HG02588 (cell line): ENCODE data around the gene CSNK1G3.
A peak's percentile ranks its signal among the peaks of the same experiment; 100 is the strongest.
"Not testable (repeated sequence)": the region's sequence is repeated elsewhere in the genome, so short reads cannot be mapped to it uniquely, and the experiment has no call there.

Experiments used
- ATAC-seq: cut with Tn5 transposase; IDR thresholded peaks from one replicate; pipeline ENCODE4 v1.9.1; 2021; ENCODE audit warnings: mild to moderate bottlenecking, moderate library complexity; ENCODE audit not compliant: unreplicated experiment

The CSNK1G3 gene

GRCh38 chr5:123511648-123512605 is at the start of gene CSNK1G3:
Gene CSNK1G3, plus strand, starts transcription at chr5:123512177. Its CDS starts 33,487 bp downstream, at chr5:123545664.
- ATAC-seq, result peak; percentile 94

- ATAC-seq, result not testable (repeated sequence)
Observed at GRCh38 chr5:123466839-123467238, 45.1 kb upstream of the CSNK1G3 start.

GRCh38 chr5:123471385-123471784 is 40.6 kb upstream of the CSNK1G3 start:
- ATAC-seq, result no peak

- no peak for ATAC-seq
Observed at GRCh38 chr5:123472150-123472924, 39.6 kb upstream of the CSNK1G3 start.

GRCh38 chr5:123474228-123474627 is 37.7 kb upstream of the CSNK1G3 start:
- ATAC-seq, result no peak

- ATAC-seq, result no peak
Observed at GRCh38 chr5:123476731-123477130, 35.2 kb upstream of the CSNK1G3 start.

GRCh38 chr5:123478546-123478945 is 33.4 kb upstream of the CSNK1G3 start:
- no peak for ATAC-seq

GRCh38 chr5:123482258-123482657 is 29.7 kb upstream of the CSNK1G3 start:
- no peak for ATAC-seq

- no peak for ATAC-seq
Observed at GRCh38 chr5:123483446-123484077, 28.4 kb upstream of the CSNK1G3 start.

- ATAC-seq, result no peak
Observed at GRCh38 chr5:123485275-123485674, 26.7 kb upstream of the CSNK1G3 start.

GRCh38 chr5:123486951-123487655 is 24.9 kb upstream of the CSNK1G3 start:
- ATAC-seq, result no peak

GRCh38 chr5:123490974-123491373 is 21.0 kb upstream of the CSNK1G3 start:
- no peak for ATAC-seq

GRCh38 chr5:123495211-123495610 is 16.8 kb upstream of the CSNK1G3 start:
- not testable (repeated sequence) for ATAC-seq

- ATAC-seq, result no peak
Observed at GRCh38 chr5:123496892-123497291, 15.1 kb upstream of the CSNK1G3 start.

GRCh38 chr5:123500471-123500870 is 11.5 kb upstream of the CSNK1G3 start:
- ATAC-seq, result no peak

GRCh38 chr5:123502120-123502519 is 9.9 kb upstream of the CSNK1G3 start:
- ATAC-seq, result no peak

- no peak for ATAC-seq
Observed at GRCh38 chr5:123503299-123503698, 8.7 kb upstream of the CSNK1G3 start.

- ATAC-seq, result no peak
Observed at GRCh38 chr5:123505633-123506032, 6.3 kb upstream of the CSNK1G3 start.

GRCh38 chr5:123508441-123508840 is 3.5 kb upstream of the CSNK1G3 start:
- no peak for ATAC-seq

- ATAC-seq, result no peak
Observed at GRCh38 chr5:123511290-123511647, 708 bp upstream of the CSNK1G3 start.
